Thyroid gland (tissue), 4 donors: ENCODE data around the gene OSBPL5.

Source experiments
- POLR2A ChIP-seq, 2 donors: fragments of 450-650 bp; IDR thresholded peaks; one replicate each; pipeline ENCODE4 v1.6.1; 2017; ENCODE audit warnings: antibody characterized with exemption in 2 of 2, mild to moderate bottlenecking in 2 of 2, moderate library complexity in 1 of 2
- TF ChIP-seq, protein P1 (sequence below), 6 experiments: fragments of 200-600 bp in 3 of 6; fragments of 450-650 bp in 3 of 6; sonication (generic) in 3 of 6; IDR thresholded peaks; one replicate each; pipeline ENCODE4 v1.5.1; 2016 to 2019; ENCODE audit warnings: antibody characterized with exemption in 6 of 6, mild to moderate bottlenecking in 2 of 6, inconsistent platforms in 1 of 6, moderate library complexity in 1 of 6

DNA sequence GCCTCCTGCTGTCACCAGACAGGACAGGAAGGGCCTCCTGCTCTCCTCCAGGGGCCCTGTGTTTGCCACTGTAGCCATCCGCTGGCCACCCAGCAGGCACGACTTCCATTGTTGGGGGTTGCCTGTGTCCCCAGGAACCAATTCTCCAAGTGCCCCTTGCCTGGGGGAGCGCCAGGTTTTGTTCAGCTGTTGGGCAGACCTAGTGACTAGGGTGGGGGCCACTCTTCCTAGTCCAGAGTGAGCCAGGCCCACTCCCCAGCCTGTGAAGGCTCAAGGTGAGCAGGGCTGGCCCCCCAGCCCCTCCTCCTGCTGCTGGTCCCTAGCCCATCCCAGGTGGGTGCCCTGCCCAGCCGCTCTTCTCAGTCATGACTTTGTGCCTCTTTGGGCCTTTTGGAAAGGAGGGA is 30.9 kb downstream of the OSBPL5 start:
- TF ChIP-seq, protein P1, sequence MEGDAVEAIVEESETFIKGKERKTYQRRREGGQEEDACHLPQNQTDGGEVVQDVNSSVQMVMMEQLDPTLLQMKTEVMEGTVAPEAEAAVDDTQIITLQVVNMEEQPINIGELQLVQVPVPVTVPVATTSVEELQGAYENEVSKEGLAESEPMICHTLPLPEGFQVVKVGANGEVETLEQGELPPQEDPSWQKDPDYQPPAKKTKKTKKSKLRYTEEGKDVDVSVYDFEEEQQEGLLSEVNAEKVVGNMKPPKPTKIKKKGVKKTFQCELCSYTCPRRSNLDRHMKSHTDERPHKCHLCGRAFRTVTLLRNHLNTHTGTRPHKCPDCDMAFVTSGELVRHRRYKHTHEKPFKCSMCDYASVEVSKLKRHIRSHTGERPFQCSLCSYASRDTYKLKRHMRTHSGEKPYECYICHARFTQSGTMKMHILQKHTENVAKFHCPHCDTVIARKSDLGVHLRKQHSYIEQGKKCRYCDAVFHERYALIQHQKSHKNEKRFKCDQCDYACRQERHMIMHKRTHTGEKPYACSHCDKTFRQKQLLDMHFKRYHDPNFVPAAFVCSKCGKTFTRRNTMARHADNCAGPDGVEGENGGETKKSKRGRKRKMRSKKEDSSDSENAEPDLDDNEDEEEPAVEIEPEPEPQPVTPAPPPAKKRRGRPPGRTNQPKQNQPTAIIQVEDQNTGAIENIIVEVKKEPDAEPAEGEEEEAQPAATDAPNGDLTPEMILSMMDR (IDR thresholded peaks at IDR 0.05), result no peak
- no peak for TF ChIP-seq POLR2A (IDR thresholded peaks at IDR 0.05)
